Endothelial cell of umbilical vein (primary cell): ENCODE measurements around the gene KRTAP1-1. TPM values are rescaled to one million over a fixed set of nuclear protein-coding genes. Genes with fewer than 3 reads are reported as not detected.

Source experiments
- BruUV-seq: library from RNA; stranded (reverse); fragments of 400-500 nt; replicated peaks from 2 replicates; lab custom pipeline; 2021; lab: Mats Ljungman, UMichigan
- CTCF ChIA-PET: fragments of 300-600, 350-600 bp; sonication (Branson Sonifier 250); formaldehyde crosslinking; loops from one replicate; lab custom pipeline; 2021; ENCODE audit warnings: antibody characterized with exemption, inconsistent platforms; lab: Charles Lee
- POLR2A ChIA-PET: fragments of 300-600, 350-600 bp; sonication (Branson Sonifier 250); formaldehyde crosslinking; loops from one replicate; lab custom pipeline; 2021; ENCODE audit warnings: antibody characterized with exemption, inconsistent platforms; lab: Charles Lee
- DNase-seq: peaks from one replicate; pipeline ENCODE4 v3.0.0-alpha.2; 2011; ENCODE audit warnings: low read depth, low spot score
- FAIRE-seq: peaks from 2 replicates; lab custom pipeline; 2011; peaks lifted over from hg19 to GRCh38; lab: Jason Lieb, UNC
- H2AFZ ChIP-seq: 2 replicates; pipeline ENCODE4 v1.6.0; 2012; ENCODE audit warnings: low read depth, low read length, control low read depth, inconsistent platforms
- H3K27ac ChIP-seq: 2 replicates; pipeline ENCODE4 v1.5.1; 2011; ENCODE audit warnings: low read depth, mild to moderate bottlenecking, control low read depth, low read length, moderate library complexity; ENCODE audit not compliant: insufficient read depth
- H3K27me3 ChIP-seq, 2 experiments: 2 replicates each; pipeline versions ENCODE4 v1.6.0 to v1.6.1; 2011; ENCODE audit warnings: low read length in 2 of 2, mixed read lengths in 1 of 2; ENCODE audit not compliant: control insufficient read depth in 2 of 2, insufficient read depth in 2 of 2
- H3K36me3 ChIP-seq, 2 experiments: 2 replicates in 1 of 2; 3 replicates in 1 of 2; pipeline ENCODE4 v1.5.1; 2011; ENCODE audit warnings: low read length in 2 of 2, mild to moderate bottlenecking in 1 of 2, moderate library complexity in 1 of 2; ENCODE audit not compliant: control insufficient read depth in 2 of 2, insufficient read depth in 2 of 2; ENCODE audit errors: extremely low read depth in 1 of 2
- H3K4me1 ChIP-seq: 3 replicates; pipeline ENCODE4 v1.5.1; 2011; ENCODE audit warnings: mild to moderate bottlenecking, low read length; ENCODE audit not compliant: control insufficient read depth, insufficient read depth; ENCODE audit errors: extremely low read depth
- H3K4me2 ChIP-seq: 2 replicates; pipeline ENCODE4 v1.6.1; 2011; ENCODE audit warnings: low read length, control low read depth, mixed read lengths; ENCODE audit not compliant: insufficient read depth
- H3K4me3 ChIP-seq, 3 experiments: fragments of 200-600 bp in 1 of 3; sonication (generic), shearing (Covaris generic) in 1 of 3; replicated peaks in 1 of 3; 2 replicates each; pipeline ENCODE4 v1.5.1; 2011 to 2016; ENCODE audit warnings: control low read depth in 3 of 3, low read length in 3 of 3, mild to moderate bottlenecking in 2 of 3, inconsistent platforms in 1 of 3, low read depth in 1 of 3, moderate library complexity in 1 of 3; ENCODE audit not compliant: insufficient read depth in 1 of 3
- H3K79me2 ChIP-seq: 2 replicates; pipeline ENCODE4 v1.6.0; 2012; ENCODE audit warnings: low read length, inconsistent platforms; ENCODE audit not compliant: control insufficient read depth, insufficient read depth
- H3K9ac ChIP-seq: replicated peaks from 2 replicates; pipeline ENCODE3; 2011; ENCODE audit warnings: low read length, control low read depth; ENCODE audit not compliant: insufficient read depth; ENCODE audit errors: extremely low read depth
- H3K9me1 ChIP-seq: replicated peaks from 3 replicates; pipeline ENCODE4 v1.6.0; 2011; ENCODE audit warnings: mild to moderate bottlenecking, low read length; ENCODE audit not compliant: control insufficient read depth, insufficient read depth; ENCODE audit errors: extremely low read depth
- H3K9me3 ChIP-seq: replicated peaks from 2 replicates; pipeline ENCODE4 v1.5.1; 2012; ENCODE audit warnings: low read length, inconsistent platforms; ENCODE audit not compliant: control insufficient read depth, insufficient read depth
- H4K20me1 ChIP-seq: replicated peaks from 2 replicates; pipeline ENCODE3; 2011; ENCODE audit warnings: mild to moderate bottlenecking, low read length; ENCODE audit not compliant: control insufficient read depth, insufficient read depth; ENCODE audit errors: extremely low read depth
- EZH2 ChIP-seq: IDR thresholded peaks from 2 replicates; pipeline ENCODE4 v1.6.1; 2012; ENCODE audit warnings: borderline replicate concordance, low read depth, mild to moderate bottlenecking, moderate library complexity, low read length, inconsistent platforms; ENCODE audit not compliant: severe bottlenecking
- FOS ChIP-seq: IDR thresholded peaks from 2 replicates; pipeline ENCODE4 v1.6.1; 2011; ENCODE audit warnings: mild to moderate bottlenecking, low read length, moderate library complexity, borderline replicate concordance; ENCODE audit not compliant: insufficient read depth
- GATA2 ChIP-seq: IDR thresholded peaks from 2 replicates; pipeline ENCODE4 v1.7.0; 2011; ENCODE audit warnings: low read depth, mild to moderate bottlenecking, moderate library complexity, mixed read lengths, low read length; ENCODE audit not compliant: insufficient read length, insufficient read depth
- JUN ChIP-seq: IDR thresholded peaks from 2 replicates; pipeline ENCODE4 v1.6.1; 2011; ENCODE audit warnings: borderline replicate concordance, low read depth; ENCODE audit not compliant: insufficient read length, insufficient read depth
- MAX ChIP-seq: IDR thresholded peaks from 2 replicates; pipeline ENCODE4 v1.6.1; 2011; ENCODE audit not compliant: insufficient read depth, insufficient read length
- MYC ChIP-seq: IDR thresholded peaks from one replicate; pipeline ENCODE4 v1.6.1; 2011; ENCODE audit warnings: mild to moderate bottlenecking, low read depth, low read length
- POLR2A ChIP-seq: IDR thresholded peaks from 2 replicates; pipeline ENCODE4 v1.6.1; 2012; ENCODE audit warnings: low read depth, mild to moderate bottlenecking, control low read depth, low read length
- POLR2AphosphoS5 ChIP-seq: IDR thresholded peaks from 2 replicates; pipeline ENCODE4 v1.6.1; 2012; ENCODE audit warnings: low read depth, mild to moderate bottlenecking, control low read depth, low read length, moderate library complexity; ENCODE audit not compliant: insufficient read depth
- dilution Hi-C: fragments of 300-500 bp; cut with MboI; formaldehyde crosslinking; loops from one replicate; pipeline ENCODE4 v1.15.0; 2019; ENCODE audit warnings: low sequenced_read_pairs; ENCODE audit not compliant: extremely low pct_ligation_motif_present
- intact Hi-C: fragments of 100-400 bp; cut with micrococcal nuclease; formaldehyde crosslinking; loops from one replicate; pipeline ENCODE4 v1.10.0; 2022
- polyA plus RNA-seq, 4 experiments: library from polyadenylated mRNA; depleted of rRNA in 3 of 4; stranded (reverse) in 3 of 4; unstranded in 1 of 4; fragments of >200 nt; gene quantifications; 2 replicates each; pipeline versions ENCODE4 v1.2.1 to v1.2.3, GENCODE V29; 2011 to 2012; ENCODE audit warnings: missing spikeins in 1 of 4
- total RNA-seq: library from RNA; stranded (reverse); gene quantifications from 2 replicates; pipeline ENCODE4 v1.2.3, GENCODE V29; 2021
- TF ChIP-seq, protein P1 (sequence below), 2 donors: IDR thresholded peaks; 1 replicate in 1 of 2; 2 replicates in 1 of 2; pipeline ENCODE4 v1.5.1; 2011; ENCODE audit warnings: low read length in 2 of 2, mild to moderate bottlenecking in 2 of 2, moderate library complexity in 2 of 2, control low read depth in 1 of 2, inconsistent platforms in 1 of 2, low read depth in 1 of 2; ENCODE audit not compliant: insufficient read depth in 1 of 2; ENCODE audit errors: extremely low read depth in 1 of 2

The KRTAP1-1 gene
- total and polyA plus RNA-seq, 2 donors (not counting 3 experiments of a cell fraction or from before 2014, with no cell fraction given), result not detected

DNA sequence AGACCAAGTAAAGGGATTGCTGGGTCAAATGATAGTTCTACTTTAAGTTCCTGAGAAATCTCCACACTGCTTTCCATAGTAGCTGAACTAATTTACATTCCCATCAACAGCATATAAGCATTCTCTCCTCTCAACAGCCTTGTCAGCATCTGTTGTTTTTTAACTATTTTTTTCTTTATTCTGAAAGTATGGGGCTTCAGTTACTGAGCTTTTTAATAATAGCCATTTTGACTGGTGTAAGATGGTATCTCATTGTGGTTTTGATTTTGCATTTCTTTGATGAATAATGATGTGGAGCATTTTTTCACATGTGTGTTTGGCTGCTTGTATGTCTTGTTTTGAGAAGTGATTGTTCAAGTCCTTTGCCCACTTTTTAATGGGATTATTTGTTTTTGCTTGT is 11.3 kb upstream of the KRTAP1-1 start:
- H3K9me3 ChIP-seq, result no peaks in the 10 kb centered on the region
- no peak for FAIRE-seq
- H3K36me3 ChIP-seq, result no peaks in the 10 kb centered on the region
- CTCF ChIA-PET, result interaction anchor here (1.2 kb wide), 1 partner anchor 497 kb away, joined by 3 read pairs; no protein-coding TSS in a partner anchor
- dilution Hi-C loops (no loop called here), intact Hi-C loops (no loop called here)
- no peaks in the 10 kb centered on the region for H3K79me2 ChIP-seq
- H3K27ac ChIP-seq, result no peak overlapping the region
- H3K4me1 ChIP-seq, result no peaks in the 10 kb centered on the region
- POLR2A ChIA-PET, result no interaction called here
- no peak overlapping the region for H3K4me2 ChIP-seq
- H3K4me3 ChIP-seq, result no peak overlapping the region
- H2AFZ ChIP-seq, result no peak overlapping the region
- no peaks in the 10 kb centered on the region for H3K9me1 ChIP-seq
- no peak for DNase-seq
- no peak overlapping the region for H3K9ac ChIP-seq
- no peaks in the 10 kb centered on the region for H4K20me1 ChIP-seq
- H3K27me3 ChIP-seq, result peaks cover 3 to 5% of the 10 kb centered on the region in 2 experiments
- no peak for TF ChIP-seq EZH2
- no peak for TF ChIP-seq POLR2A
- TF ChIP-seq GATA2, result no peak
- no peak for TF ChIP-seq JUN
- no peak for TF ChIP-seq POLR2AphosphoS5
- TF ChIP-seq, protein P1, sequence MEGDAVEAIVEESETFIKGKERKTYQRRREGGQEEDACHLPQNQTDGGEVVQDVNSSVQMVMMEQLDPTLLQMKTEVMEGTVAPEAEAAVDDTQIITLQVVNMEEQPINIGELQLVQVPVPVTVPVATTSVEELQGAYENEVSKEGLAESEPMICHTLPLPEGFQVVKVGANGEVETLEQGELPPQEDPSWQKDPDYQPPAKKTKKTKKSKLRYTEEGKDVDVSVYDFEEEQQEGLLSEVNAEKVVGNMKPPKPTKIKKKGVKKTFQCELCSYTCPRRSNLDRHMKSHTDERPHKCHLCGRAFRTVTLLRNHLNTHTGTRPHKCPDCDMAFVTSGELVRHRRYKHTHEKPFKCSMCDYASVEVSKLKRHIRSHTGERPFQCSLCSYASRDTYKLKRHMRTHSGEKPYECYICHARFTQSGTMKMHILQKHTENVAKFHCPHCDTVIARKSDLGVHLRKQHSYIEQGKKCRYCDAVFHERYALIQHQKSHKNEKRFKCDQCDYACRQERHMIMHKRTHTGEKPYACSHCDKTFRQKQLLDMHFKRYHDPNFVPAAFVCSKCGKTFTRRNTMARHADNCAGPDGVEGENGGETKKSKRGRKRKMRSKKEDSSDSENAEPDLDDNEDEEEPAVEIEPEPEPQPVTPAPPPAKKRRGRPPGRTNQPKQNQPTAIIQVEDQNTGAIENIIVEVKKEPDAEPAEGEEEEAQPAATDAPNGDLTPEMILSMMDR (IDR thresholded peaks at IDR 0.05; ENCODE audit: extremely low read depth in 1 of 2, insufficient read depth in 1 of 2, low read depth in 1 of 2, low read length in 2 of 2), result no peak
- no peak for TF ChIP-seq FOS
- TF ChIP-seq MYC, result no peak
- TF ChIP-seq MAX, result no peak
- no TSS peak for BruUV-seq
